ENCODE results near the gene IFNLR1. TPM values are rescaled to one million over a fixed set of nuclear protein-coding genes. Genes with fewer than 3 reads are reported as not detected.

IFNLR1 gene
- total and polyA plus RNA-seq, 8 donors, result 2.3 to 8.4 (median 4.0) TPM

GRCh38 chr1:24206516-24207394, 19.7 kb upstream of the IFNLR1 start:
- no peaks in the 10 kb centered on the region for H3K9me3 ChIP-seq
- H3K27ac ChIP-seq, result no peak overlapping the region
- 52 to 57% methylated on average over 12 of the region's 12 CpGs for WGBS, 2 donors
- H3K27me3 ChIP-seq, result no peaks in the 10 kb centered on the region
- peaks cover 0 to 4% (median 0%) of the 10 kb centered on the region in 3 donors for H3K4me1 ChIP-seq
- no peak for TF ChIP-seq CTCF (IDR thresholded peaks at IDR 0.05)
- H3K4me3 ChIP-seq, result no peak overlapping the region
- ATAC-seq, result no peak
- intact Hi-C loops (cut with DNase I), result no loop called here
- no peaks in the 10 kb centered on the region for H3K36me3 ChIP-seq
- DNase-seq, result no peak
- FAIRE-seq, result no peak

DNA sequence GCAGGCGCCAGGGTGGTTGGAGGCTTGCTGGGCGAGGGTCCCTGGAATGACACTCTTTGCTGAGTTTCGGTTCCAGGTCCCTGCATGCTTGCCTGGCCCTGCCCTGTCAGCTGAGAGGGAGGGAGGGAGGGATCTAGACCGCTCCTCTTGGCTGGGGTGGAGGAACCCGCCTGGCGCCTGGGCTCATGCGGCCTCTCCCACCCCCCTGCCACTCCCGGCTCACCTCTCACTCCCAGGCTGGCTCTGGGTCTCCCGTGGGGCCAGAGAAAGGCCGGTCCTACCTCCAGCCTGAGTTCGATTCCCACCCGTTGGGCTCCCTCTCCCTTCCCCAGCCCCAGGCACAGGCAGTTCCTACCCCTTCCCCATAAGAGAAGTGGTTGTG, 19.0 kb upstream of the IFNLR1 start:
- FAIRE-seq, result no peak
- Histone ChIP-seq H3K27me3 (no peaks in the 10 kb centered on the region), H3K9me3 (no peaks in the 10 kb centered on the region), H3K27ac (no peak overlapping the region), H3K4me1 (peaks cover 0 to 6% (median 0%) of the 10 kb centered on the region in 3 donors), H3K4me3 (no peak overlapping the region), H3K36me3 (no peaks in the 10 kb centered on the region)
- DNase-seq, result no peak
- 81 to 82% methylated on average over 12 of the region's 12 CpGs for WGBS, 2 donors
- TF ChIP-seq CTCF (IDR thresholded peaks at IDR 0.05), result no peak
- intact Hi-C loops (cut with DNase I), result no loop called here
- no peak for ATAC-seq

DNA sequence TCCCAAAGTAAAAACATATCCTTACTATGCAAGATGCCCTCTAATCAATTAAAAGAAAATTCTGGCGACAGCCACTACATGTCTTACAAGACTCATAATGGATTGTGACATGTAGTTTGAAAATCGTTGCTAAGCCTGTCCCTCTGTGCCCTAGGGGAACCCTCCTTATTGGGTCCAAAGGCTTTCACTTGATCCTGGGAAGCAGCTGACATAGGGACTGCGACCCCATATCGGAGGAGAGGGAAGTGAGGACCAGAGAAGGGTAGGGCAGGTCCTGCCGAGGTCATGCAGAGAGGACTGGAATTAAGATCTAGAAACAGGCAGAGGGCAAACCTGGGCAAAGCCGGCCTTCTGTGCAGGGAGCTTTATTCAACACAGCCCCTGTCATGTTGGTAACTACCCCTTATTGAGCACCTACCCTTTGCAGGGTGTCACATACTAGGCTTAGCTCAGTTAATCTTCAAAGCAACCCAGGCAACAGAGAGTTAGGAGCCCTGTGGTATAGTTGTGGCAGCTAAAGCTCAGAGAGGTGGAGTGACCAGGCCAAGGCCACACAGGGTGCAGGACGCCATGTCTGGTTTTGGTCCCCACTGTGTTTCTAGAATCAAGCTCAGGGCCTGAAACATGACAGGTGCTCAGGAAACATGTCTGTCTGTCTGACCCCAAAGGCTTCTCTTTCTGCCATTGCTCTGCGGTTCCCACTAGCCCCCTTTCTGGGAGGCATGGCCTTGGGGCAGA, 18.4 kb upstream of the IFNLR1 start:
- intact Hi-C loops (cut with DNase I), result no loop called here
- no peak for DNase-seq
- Histone ChIP-seq H3K4me1 (peaks cover 0 to 6% (median 0%) of the 10 kb centered on the region in 3 donors), H3K36me3 (no peaks in the 10 kb centered on the region), H3K4me3 (no peak overlapping the region), H3K9me3 (no peaks in the 10 kb centered on the region), H3K27me3 (no peaks in the 10 kb centered on the region), H3K27ac (no peak overlapping the region)
- 71 to 73% methylated on average over 8 of the region's 8 CpGs for WGBS, 2 donors
- no peak for TF ChIP-seq CTCF (IDR thresholded peaks at IDR 0.05)
- no peak for ATAC-seq
- FAIRE-seq, result no peak

DNA sequence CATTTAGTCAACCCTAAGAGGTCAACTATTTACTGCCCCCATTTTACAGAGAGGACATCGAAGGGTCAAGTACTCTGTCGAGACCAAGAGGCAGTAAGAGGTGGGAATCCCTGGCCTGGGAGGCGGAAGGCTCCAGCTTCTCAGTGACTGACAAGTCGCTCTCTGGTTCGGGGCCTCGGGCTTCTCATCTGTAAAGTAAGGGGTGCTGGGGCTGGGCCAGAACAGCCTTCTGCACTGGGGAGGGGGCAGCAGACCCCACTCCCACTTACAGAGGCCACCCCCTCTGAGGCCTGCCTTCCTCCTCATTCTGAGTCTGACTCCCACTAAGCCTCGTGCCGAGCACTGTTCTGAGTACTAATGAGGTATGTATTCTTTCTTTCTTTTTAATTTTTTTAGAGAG, 17.0 kb upstream of the IFNLR1 start:
- intact Hi-C loops (cut with DNase I), result loop anchor here in 1 of 3 donors (5.0 kb wide), 1 partner anchor 188 kb away; no protein-coding TSS in a partner anchor

More for the DNA sequence above, 17.0 kb upstream of the IFNLR1 start:
- no peak overlapping the region for H3K27ac ChIP-seq
- H3K27me3 ChIP-seq, result no peaks in the 10 kb centered on the region
- H3K4me3 ChIP-seq, result no peak overlapping the region
- no peak for DNase-seq
- WGBS, 2 donors, result 88 to 93% methylated on average over 8 of the region's 8 CpGs
- no peak for TF ChIP-seq CTCF (IDR thresholded peaks at IDR 0.05)
- peaks cover 0 to 6% (median 0%) of the 10 kb centered on the region in 3 donors for H3K4me1 ChIP-seq
- no peak for FAIRE-seq
- ATAC-seq, result no peak
- no peaks in the 10 kb centered on the region for H3K9me3 ChIP-seq
- H3K36me3 ChIP-seq, result no peaks in the 10 kb centered on the region
